ENCODE results near the gene PMM2.

GRCh38 chr16:8855972-8856371, 58.3 kb downstream of the PMM2 start:
- TF ChIP-seq TCF12 (IDR thresholded peaks at IDR 0.05; ENCODE audit: low read depth): no peak
- TF ChIP-seq EP300 (IDR thresholded peaks at IDR 0.05; ENCODE audit: borderline replicate concordance): no peak

All from Ishikawa (cell line).